MM.1S (cell line): ENCODE results near the gene EFCAB6.

Experiments used
- EZH2 ChIP-seq: fragments of 300-600 bp; sonication (generic); optimal IDR thresholded peaks from 2 replicates; pipeline ENCODE3; 2017; ENCODE audit warnings: low read depth, mild to moderate bottlenecking, antibody characterized with exemption, low read length, mixed read lengths
- TF ChIP-seq, protein P1 (sequence below): fragments of 300-600 bp; sonication (generic); IDR thresholded peaks from 2 replicates; pipeline ENCODE4 v1.5.1; 2016; ENCODE audit warnings: antibody characterized with exemption, low read length, mixed read lengths

DNA sequence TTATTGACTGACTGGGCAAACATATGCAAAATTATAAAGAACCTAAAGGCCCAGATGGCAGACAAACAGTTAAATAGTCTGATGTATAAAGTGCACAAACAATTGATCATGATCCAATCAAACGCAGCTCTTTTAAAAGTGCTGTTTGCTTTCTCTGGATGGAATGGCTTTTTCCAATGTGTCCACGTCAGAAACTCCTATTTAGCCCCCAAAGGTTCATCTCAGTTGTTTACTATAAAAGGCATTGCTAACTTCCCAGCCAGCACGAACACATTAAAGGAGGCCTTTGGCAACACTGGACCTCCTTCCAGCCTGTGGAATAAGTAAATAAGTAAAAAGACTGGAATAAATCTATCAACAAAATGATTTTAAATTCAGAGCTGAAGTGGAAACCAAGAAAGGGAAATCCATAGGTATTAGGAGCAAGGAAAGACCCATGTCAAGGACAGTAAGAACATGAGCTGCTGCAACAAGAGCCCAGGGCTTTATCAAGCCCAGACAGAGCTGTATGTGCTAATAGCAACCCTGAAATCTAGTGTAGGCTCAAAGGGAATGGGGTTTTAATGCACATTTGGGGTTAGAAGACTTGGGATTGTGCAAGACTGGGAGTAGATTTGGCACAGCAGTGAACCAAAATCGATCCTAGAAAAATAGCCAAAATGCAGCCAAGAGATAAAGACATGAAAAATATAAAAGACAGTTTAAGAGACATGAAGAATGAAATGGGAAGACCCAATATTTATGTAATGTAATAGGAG, 105.4 kb downstream of the EFCAB6 start:
- TF ChIP-seq, protein P1, sequence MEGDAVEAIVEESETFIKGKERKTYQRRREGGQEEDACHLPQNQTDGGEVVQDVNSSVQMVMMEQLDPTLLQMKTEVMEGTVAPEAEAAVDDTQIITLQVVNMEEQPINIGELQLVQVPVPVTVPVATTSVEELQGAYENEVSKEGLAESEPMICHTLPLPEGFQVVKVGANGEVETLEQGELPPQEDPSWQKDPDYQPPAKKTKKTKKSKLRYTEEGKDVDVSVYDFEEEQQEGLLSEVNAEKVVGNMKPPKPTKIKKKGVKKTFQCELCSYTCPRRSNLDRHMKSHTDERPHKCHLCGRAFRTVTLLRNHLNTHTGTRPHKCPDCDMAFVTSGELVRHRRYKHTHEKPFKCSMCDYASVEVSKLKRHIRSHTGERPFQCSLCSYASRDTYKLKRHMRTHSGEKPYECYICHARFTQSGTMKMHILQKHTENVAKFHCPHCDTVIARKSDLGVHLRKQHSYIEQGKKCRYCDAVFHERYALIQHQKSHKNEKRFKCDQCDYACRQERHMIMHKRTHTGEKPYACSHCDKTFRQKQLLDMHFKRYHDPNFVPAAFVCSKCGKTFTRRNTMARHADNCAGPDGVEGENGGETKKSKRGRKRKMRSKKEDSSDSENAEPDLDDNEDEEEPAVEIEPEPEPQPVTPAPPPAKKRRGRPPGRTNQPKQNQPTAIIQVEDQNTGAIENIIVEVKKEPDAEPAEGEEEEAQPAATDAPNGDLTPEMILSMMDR, result no peak
- no peak for TF ChIP-seq EZH2
